HG02759 (cell line): ENCODE results near the gene CHRNA9.
"Not testable (repeated sequence)": the region's sequence is repeated elsewhere in the genome, so short reads cannot be mapped to it uniquely, and the experiment has no call there.

ENCODE experiments used
- ATAC-seq: cut with Tn5 transposase; IDR thresholded peaks from one replicate; pipeline ENCODE4 v1.9.1; 2021; ENCODE audit warnings: mild to moderate bottlenecking, moderate library complexity; ENCODE audit not compliant: unreplicated experiment

The CHRNA9 gene

GRCh38 chr4:40334591-40335524 lies at the start of gene CHRNA9:
CHRNA9 (plus strand) TSS chr4:40335333; CDS start chr4:40335468, 135 bp downstream.
- ATAC-seq = no peak

- no peak for ATAC-seq
Measured at GRCh38 chr4:40285692-40286091, 49.4 kb upstream of the CHRNA9 start.

- ATAC-seq = no peak
Measured at GRCh38 chr4:40288566-40288965, 46.6 kb upstream of the CHRNA9 start.

- peak; percentile 68 for ATAC-seq
Measured at GRCh38 chr4:40289366-40290188, 45.6 kb upstream of the CHRNA9 start.

- ATAC-seq = not testable (repeated sequence)
Measured at GRCh38 chr4:40290611-40291186, 44.4 kb upstream of the CHRNA9 start.

- ATAC-seq = no peak
Measured at GRCh38 chr4:40292313-40292759, 42.8 kb upstream of the CHRNA9 start.

- no peak for ATAC-seq
Measured at GRCh38 chr4:40294339-40294738, 40.8 kb upstream of the CHRNA9 start.

- not testable (repeated sequence) for ATAC-seq
Measured at GRCh38 chr4:40295030-40295429, 40.1 kb upstream of the CHRNA9 start.

- ATAC-seq = no peak
Measured at GRCh38 chr4:40295572-40295971, 39.6 kb upstream of the CHRNA9 start.

- no peak for ATAC-seq
Measured at GRCh38 chr4:40299126-40299525, 36.0 kb upstream of the CHRNA9 start.

- no peak for ATAC-seq
Measured at GRCh38 chr4:40299811-40300292, 35.3 kb upstream of the CHRNA9 start.

- no peak for ATAC-seq
Measured at GRCh38 chr4:40300371-40301162, 34.6 kb upstream of the CHRNA9 start.

- ATAC-seq = peak; percentile 67
Measured at GRCh38 chr4:40301603-40302002, 33.5 kb upstream of the CHRNA9 start.

GRCh38 chr4:40303751-40304150 lies 31.4 kb upstream of the CHRNA9 start:
- no peak for ATAC-seq

GRCh38 chr4:40305328-40306170 lies 29.6 kb upstream of the CHRNA9 start:
- peak; percentile 57 for ATAC-seq

- ATAC-seq = no peak
Measured at GRCh38 chr4:40306226-40306625, 28.9 kb upstream of the CHRNA9 start.

- ATAC-seq = no peak
Measured at GRCh38 chr4:40306976-40307375, 28.2 kb upstream of the CHRNA9 start.

- peak; percentile 28 for ATAC-seq
Measured at GRCh38 chr4:40307627-40308497, 27.3 kb upstream of the CHRNA9 start.
